Transverse colon (tissue), 4 donors: ENCODE results near the gene MIGA1.

ENCODE experiments used
- POLR2A ChIP-seq: fragments of 450-650 bp; IDR thresholded peaks from one replicate; pipeline ENCODE4 v1.6.1; 2016; ENCODE audit warnings: antibody characterized with exemption, mild to moderate bottlenecking, moderate library complexity
- POLR2AphosphoS5 ChIP-seq, 3 donors: sonication (generic); formaldehyde crosslinking; IDR thresholded peaks; one replicate each; pipeline ENCODE4 v1.6.1; 2016; ENCODE audit warnings: antibody characterized with exemption in 3 of 3
- TF ChIP-seq, protein P1 (sequence below), 5 experiments: fragments of 200-600 bp in 3 of 5; fragments of 450-650 bp in 2 of 5; sonication (generic) in 3 of 5; IDR thresholded peaks; 1 replicate in 2 of 5; 2 replicates in 3 of 5; pipeline ENCODE4 v1.5.1; 2016 to 2017; ENCODE audit warnings: antibody characterized with exemption in 5 of 5, inconsistent platforms in 3 of 5, mild to moderate bottlenecking in 2 of 5, moderate library complexity in 1 of 5

DNA sequence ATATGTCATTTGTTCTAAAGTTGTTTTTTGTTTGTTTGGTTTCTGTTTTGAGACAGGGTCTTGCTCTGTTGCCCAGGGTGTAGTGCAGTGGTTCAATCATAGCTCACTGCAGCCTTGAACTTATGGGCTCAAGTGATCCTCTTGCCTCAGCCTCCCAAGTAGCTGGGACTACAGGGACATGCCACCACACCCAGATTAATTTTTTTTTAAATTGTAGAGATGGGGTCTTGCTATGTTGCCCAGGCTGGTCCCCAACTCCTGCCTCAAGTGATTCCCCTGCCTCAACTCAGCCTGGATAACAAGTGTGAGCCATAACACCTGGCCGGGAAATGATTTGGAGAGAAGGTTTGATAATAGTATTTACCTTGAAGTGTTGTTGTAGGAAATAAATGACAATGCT lies 127.2 kb downstream of the MIGA1 start:
- TF ChIP-seq POLR2AphosphoS5 (IDR thresholded peaks at IDR 0.05): no peak
- TF ChIP-seq, protein P1, sequence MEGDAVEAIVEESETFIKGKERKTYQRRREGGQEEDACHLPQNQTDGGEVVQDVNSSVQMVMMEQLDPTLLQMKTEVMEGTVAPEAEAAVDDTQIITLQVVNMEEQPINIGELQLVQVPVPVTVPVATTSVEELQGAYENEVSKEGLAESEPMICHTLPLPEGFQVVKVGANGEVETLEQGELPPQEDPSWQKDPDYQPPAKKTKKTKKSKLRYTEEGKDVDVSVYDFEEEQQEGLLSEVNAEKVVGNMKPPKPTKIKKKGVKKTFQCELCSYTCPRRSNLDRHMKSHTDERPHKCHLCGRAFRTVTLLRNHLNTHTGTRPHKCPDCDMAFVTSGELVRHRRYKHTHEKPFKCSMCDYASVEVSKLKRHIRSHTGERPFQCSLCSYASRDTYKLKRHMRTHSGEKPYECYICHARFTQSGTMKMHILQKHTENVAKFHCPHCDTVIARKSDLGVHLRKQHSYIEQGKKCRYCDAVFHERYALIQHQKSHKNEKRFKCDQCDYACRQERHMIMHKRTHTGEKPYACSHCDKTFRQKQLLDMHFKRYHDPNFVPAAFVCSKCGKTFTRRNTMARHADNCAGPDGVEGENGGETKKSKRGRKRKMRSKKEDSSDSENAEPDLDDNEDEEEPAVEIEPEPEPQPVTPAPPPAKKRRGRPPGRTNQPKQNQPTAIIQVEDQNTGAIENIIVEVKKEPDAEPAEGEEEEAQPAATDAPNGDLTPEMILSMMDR (IDR thresholded peaks at IDR 0.05): no peak
- no peak for TF ChIP-seq POLR2A
